GM18868 (cell line): ENCODE data around the gene ZNF428.

Source experiments
- ATAC-seq: cut with Tn5 transposase; IDR thresholded peaks from one replicate; pipeline ENCODE4 v1.9.1; 2021; ENCODE audit warnings: mild to moderate bottlenecking, moderate library complexity; ENCODE audit not compliant: unreplicated experiment

Gene ZNF428

DNA sequence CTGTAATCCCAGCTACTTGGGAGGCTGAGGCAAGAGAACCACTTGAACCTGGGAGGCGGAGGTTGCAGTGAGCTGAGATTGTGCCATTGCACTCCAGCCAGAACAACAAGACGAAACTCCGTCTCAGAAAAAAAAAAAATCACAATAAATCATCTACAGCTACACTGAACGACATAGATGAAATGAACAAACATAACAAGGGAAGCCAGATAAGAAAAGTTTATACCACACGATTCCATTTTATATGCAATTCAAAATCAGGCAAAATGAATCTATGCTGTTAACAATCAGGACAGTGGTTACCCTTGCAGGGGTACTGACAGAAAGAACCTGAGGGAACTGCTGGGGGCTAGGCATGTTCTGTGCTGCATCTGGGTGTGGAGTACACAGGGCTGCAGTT, 49.8 kb downstream of the ZNF428 start:
- no peak for ATAC-seq

DNA sequence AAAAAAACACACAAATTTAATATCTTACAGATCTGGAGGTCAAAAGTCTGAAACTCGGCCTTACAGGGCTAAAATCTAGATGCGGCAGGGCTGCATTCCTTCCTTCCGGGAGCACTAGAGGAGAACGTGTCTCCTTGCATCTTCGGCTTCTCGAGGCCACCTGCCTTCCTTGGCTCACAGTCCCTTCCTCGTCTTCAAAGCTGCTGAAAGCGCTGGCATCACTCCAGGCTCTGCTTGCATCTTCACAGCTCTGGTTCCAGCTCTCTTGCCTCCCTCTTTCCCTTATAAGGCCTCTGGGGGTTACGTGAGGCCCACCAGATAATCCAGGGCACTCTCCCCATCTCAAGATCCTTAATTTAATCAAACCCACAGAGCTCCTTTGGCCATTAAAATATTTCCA, 54.6 kb downstream of the ZNF428 start:
- ATAC-seq: no peak

DNA sequence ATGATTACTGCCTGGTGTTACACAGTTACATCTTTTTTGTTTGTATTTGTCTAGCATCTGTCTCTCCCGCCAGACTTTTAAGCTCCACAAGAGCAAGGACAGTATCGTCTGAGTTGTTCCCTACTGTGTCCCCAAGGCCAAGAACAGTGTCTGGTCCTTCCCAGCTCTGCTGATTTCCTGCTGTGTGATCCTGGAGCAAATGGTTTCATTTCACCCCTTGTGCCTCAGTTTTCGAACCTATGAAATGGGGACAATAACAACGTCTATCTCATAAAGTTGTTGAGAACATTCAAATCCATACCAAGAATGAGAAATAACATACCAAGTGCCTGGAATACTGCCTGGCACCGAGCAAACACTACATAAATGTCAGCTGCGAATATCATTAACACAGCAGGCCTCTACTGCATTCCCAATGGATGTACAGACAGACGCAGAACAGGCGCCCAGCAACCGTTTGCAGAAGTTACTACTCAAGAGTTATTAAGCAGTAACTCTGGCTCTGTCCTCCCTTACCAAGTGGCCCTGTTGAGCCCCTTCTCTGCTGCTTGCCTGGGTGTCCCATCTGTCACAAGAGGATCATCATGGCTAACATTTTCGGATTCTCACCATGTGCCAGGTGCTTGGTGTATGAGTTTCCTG, 55.5 kb downstream of the ZNF428 start:
- ATAC-seq: no peak

DNA sequence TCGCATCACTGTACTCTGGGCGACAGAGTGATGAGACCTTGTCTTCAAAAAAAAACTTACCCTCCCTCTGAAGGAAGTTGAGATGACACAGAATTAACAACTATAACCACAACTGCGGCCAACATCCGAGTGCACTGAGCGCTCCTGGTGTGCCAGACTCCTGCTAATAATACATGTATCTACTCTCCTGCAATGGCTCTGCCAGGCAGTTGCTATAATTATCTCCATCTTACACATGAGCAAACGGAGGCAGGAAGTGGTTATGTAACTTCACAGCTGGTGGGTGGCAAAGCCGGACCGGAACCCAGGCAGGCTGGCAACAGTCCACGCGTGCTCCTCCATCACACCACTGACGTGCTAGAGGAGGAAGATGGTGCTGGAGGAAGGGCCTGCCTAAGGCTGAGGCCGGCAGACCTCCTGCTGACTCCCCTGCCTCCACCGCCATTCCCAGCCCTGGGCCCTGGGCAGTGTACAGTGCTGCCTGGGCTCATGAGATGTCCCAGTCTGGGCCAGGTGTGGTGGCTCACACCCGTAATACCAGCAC, 56.7 kb downstream of the ZNF428 start:
- peak; percentile 84 for ATAC-seq

DNA sequence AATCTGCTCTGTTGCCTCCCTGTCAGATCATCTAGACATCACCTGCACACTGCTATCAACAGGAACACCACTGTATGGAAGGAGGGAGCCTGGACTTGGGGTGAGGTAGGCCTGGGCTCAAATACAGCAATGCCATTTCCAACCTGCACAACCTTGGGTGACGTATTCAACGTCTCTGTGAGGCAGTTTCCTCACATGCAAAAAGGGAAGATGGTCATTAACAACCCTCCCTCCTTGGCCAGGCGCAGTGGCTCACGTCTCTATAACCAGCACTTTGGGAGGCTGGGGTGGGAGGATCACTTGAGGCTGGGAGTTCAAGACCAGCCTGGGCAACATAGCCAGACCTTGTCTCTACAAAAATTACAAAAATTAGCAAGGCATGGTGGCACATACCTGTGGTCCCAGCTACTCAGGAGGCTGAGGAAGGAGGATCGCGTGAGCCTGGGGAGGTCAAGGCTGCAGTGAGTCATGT, 57.2 kb downstream of the ZNF428 start:
- ATAC-seq: no peak

DNA sequence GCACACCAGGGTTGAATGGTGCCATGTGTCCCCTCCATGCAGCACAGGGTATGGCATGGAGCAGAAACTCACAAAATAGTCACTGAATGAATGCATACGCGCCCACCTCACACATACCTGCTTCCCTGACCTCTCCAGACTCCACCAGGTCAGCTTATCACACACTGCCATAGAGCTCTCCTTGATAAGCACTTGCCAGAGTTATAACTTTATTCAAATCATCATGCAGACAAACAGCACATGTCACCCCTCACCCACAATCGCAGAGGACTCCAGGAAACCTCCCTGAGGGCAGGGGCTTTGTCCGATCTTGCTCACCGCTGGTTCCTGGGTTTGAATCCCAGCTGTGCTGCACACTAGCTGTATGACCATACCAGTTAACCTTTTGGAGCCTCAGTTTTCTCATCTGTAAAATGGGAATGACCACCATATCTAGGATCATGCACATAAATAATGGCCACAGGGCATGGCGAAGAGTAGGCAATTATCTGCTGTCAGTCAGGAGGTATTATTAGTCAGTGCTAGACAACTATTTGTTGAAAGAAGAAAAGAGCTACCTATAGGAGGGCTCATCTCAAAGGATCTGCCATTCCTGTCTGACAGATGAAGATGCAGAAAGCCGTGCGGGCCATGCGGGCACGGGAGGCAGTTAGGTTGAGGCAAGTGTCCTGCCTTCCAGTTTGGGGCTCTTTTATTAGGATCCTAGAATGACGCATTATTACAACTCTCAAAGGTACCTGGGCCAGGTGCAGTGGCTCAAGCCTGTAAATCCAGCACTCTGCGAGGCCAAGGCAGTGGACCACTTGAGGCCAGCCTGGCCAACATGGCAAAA, 58.1 kb downstream of the ZNF428 start:
- no peak for ATAC-seq

DNA sequence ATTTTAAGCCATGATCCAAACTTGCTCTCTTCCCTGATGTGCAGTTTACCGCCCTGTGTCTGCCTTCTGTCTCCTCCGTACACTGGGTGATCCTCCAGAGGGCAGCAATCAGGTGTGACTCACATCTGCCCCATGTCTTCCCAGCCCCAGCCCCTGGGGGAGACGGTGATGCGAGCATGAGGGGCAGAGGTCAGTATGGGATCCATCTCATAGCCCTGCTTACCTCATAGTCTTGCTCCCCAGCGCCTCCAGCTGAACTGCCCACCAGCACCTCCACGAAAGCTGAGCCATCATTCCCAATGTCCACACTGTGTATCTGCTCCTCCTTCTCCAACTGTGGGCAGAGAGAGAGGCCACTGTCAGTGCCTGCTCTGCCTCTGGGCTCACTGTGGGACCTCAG, 58.7 kb downstream of the ZNF428 start:
- no peak for ATAC-seq
